WERI-Rb-1 (cell line): Measurements from ENCODE around the gene PIK3R2.

Source experiments
- DNase-seq: peaks from one replicate; pipeline ENCODE4 v3.0.0-alpha.2; 2020
- H3K27ac ChIP-seq: fragments of 250-450 bp; sonication (Bioruptor Pico); 2 replicates; pipeline ENCODE4 v1.5.1; 2020; ENCODE audit warnings: mild to moderate bottlenecking, moderate library complexity
- H3K27me3 ChIP-seq: fragments of 250-450 bp; sonication (Bioruptor Pico); 2 replicates; pipeline ENCODE4 v1.5.1; 2021; ENCODE audit warnings: mild to moderate bottlenecking, low read depth, moderate library complexity; ENCODE audit not compliant: insufficient read depth, severe bottlenecking
- H3K36me3 ChIP-seq: fragments of 250-450 bp; sonication (Bioruptor Pico); 2 replicates; pipeline ENCODE4 v1.5.1; 2020; ENCODE audit warnings: mild to moderate bottlenecking, moderate library complexity
- H3K4me3 ChIP-seq: 2 replicates; pipeline ENCODE4 v1.5.1; 2011; ENCODE audit warnings: low read depth, mild to moderate bottlenecking, control low read depth, low read length
- H3K9me3 ChIP-seq: fragments of 250-450 bp; sonication (Bioruptor Pico); 2 replicates; pipeline ENCODE4 v1.5.1; 2021; ENCODE audit warnings: mild to moderate bottlenecking, moderate library complexity; ENCODE audit not compliant: severe bottlenecking
- TF ChIP-seq, protein P1 (sequence below): IDR thresholded peaks from 2 replicates; pipeline ENCODE4 v1.5.1; 2011; ENCODE audit warnings: low read depth, mild to moderate bottlenecking, control low read depth, inconsistent platforms, low read length

PIK3R2 gene

DNA sequence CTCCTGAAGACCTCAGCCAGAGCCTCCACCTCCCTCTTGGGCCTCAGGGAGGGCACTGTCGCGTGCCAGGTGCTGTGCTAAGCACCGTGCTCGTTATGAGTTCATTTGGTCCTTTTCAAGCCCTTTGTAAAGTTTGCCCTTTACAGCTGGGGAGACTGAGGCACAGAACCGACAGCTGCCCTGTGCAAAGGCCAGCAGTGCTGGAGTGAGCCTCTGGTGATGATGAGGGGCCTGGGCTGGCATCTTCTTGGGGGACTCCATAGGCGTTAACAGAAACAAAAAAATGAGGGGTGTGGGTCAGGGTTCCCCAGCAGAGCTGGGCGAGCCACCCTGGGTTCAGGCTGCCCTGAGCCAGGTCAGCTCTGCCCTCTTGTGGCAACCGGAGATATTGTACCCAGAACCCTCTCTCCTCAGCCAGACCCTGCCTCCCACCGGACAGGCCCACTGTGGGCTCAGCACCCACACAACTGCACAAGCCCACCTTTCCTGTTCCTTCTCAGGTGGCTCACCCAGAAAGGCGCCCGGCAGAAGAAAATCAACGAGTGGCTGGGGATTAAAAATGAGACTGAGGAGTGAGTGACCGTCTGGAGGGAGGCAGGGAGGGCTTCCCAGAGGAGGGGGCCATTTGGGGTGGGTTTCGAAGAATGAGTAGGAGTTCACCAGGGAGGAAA lies 15.1 kb downstream of the PIK3R2 start:
- peak; percentile 57 for DNase-seq

GRCh38 chr19:18168673-18169381 lies 15.9 kb downstream of the PIK3R2 start:
- H3K27me3 ChIP-seq = no peaks in the 10 kb centered on the region
- H3K27ac ChIP-seq = no peak overlapping the region
- H3K9me3 ChIP-seq = no peaks in the 10 kb centered on the region
- H3K4me3 ChIP-seq = no peak overlapping the region
- peaks cover 50% of the 10 kb centered on the region for H3K36me3 ChIP-seq
- TF ChIP-seq, protein P1, sequence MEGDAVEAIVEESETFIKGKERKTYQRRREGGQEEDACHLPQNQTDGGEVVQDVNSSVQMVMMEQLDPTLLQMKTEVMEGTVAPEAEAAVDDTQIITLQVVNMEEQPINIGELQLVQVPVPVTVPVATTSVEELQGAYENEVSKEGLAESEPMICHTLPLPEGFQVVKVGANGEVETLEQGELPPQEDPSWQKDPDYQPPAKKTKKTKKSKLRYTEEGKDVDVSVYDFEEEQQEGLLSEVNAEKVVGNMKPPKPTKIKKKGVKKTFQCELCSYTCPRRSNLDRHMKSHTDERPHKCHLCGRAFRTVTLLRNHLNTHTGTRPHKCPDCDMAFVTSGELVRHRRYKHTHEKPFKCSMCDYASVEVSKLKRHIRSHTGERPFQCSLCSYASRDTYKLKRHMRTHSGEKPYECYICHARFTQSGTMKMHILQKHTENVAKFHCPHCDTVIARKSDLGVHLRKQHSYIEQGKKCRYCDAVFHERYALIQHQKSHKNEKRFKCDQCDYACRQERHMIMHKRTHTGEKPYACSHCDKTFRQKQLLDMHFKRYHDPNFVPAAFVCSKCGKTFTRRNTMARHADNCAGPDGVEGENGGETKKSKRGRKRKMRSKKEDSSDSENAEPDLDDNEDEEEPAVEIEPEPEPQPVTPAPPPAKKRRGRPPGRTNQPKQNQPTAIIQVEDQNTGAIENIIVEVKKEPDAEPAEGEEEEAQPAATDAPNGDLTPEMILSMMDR = no peak
- no peak for DNase-seq

More for the DNA sequence above, 15.1 kb downstream of the PIK3R2 start:
- Histone ChIP-seq H3K36me3 (peaks cover 57% of the 10 kb centered on the region), H3K4me3 (no peak overlapping the region), H3K27ac (no peak overlapping the region), H3K27me3 (no peaks in the 10 kb centered on the region), H3K9me3 (no peaks in the 10 kb centered on the region)
- TF ChIP-seq, protein P1 = peak; percentile 91

- H3K27me3 ChIP-seq = no peaks in the 10 kb centered on the region
- peaks cover 36% of the 10 kb centered on the region for H3K36me3 ChIP-seq
- TF ChIP-seq, protein P1 = no peak
- no peaks in the 10 kb centered on the region for H3K9me3 ChIP-seq
- DNase-seq = no peak
- H3K27ac ChIP-seq = no peak overlapping the region
- H3K4me3 ChIP-seq = no peak overlapping the region
Measured at GRCh38 chr19:18170714-18171255, 17.8 kb downstream of the PIK3R2 start.

DNA sequence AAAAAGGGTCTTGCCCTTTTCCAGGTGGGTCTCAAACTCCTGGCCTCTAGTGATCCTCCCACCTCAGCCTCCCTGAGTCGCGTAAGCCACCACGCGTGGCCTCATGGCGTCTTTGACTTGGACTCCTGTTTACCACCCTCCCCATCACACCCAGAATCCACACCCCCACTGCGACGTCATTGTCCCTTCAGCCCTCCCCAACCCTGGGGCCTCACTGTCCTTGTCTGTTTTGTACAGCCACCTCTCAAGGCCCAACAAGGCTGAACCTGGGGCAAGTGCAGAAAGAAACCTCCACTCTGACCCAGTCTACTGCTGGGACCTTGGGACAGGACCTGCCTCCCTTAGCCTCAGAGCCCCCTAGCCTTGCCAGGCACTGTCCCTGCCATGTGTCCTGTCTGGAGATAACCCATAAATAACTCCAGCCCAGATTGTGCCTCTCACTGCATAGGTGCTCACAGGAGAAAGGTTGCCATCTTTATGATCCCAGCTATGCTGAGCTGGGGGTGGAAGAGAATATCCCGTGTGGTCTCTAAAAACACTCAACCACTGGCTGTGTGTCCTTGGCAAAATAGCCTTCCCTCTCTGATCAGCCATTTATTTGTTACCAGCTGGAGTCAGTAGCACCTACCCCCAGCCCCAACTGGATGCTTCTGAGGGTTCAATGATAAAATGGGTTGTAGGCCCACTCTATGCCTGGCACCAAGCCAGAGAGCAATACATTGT lies 18.8 kb downstream of the PIK3R2 start:
- no peaks in the 10 kb centered on the region for H3K9me3 ChIP-seq
- TF ChIP-seq, protein P1 = no peak
- no peak overlapping the region for H3K4me3 ChIP-seq
- no peak overlapping the region for H3K27ac ChIP-seq
- no peaks in the 10 kb centered on the region for H3K27me3 ChIP-seq
- H3K36me3 ChIP-seq = peaks cover 28% of the 10 kb centered on the region
- DNase-seq = no peak

- no peak for DNase-seq
- Histone ChIP-seq H3K27ac (no peak overlapping the region), H3K36me3 (peaks cover 21% of the 10 kb centered on the region), H3K9me3 (no peaks in the 10 kb centered on the region), H3K27me3 (no peaks in the 10 kb centered on the region), H3K4me3 (no peak overlapping the region)
- TF ChIP-seq, protein P1 = no peak
Measured at GRCh38 chr19:18172331-18173053, 19.5 kb downstream of the PIK3R2 start.
